HG03442 (cell line): Measurements from ENCODE around the gene ZNF600.
A peak's percentile ranks its signal among the peaks of the same experiment; 100 is the strongest.
"Not testable (repeated sequence)": the region's sequence is repeated elsewhere in the genome, so short reads cannot be mapped to it uniquely, and the experiment has no call there.

ENCODE experiments used
- ATAC-seq: cut with Tn5 transposase; IDR thresholded peaks from one replicate; pipeline ENCODE4 v1.9.1; 2021; ENCODE audit warnings: mild to moderate bottlenecking, moderate library complexity; ENCODE audit not compliant: unreplicated experiment

Gene ZNF600

GRCh38 chr19:52742516-52742915 lies 44.1 kb downstream of the ZNF600 start:
- ATAC-seq = no peak

DNA sequence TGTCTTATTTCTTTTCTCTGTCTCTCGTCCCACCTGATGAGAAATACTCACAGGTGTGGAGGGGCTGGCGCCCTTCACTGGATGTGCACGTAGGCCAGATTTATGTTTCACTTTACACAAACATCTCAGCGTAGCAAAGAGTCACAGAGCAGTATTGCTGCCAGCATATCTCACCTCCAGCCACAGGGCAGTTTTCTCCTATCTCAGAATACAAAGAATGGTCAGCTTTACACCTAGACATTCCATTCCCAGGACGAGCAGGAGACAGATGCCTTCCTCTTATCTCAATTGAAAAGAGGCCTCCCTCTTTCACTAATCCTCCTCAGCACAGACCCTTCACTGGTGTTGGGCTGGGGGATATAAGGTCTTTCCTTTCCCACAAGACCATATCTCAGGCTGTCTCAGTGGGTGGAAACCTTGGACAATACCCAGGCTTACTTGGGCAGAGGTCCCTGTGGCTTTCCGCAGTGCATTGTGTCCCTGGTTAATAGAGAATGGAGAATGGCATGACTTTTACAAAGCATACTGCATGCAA lies 44.6 kb downstream of the ZNF600 start:
- ATAC-seq = no peak

DNA sequence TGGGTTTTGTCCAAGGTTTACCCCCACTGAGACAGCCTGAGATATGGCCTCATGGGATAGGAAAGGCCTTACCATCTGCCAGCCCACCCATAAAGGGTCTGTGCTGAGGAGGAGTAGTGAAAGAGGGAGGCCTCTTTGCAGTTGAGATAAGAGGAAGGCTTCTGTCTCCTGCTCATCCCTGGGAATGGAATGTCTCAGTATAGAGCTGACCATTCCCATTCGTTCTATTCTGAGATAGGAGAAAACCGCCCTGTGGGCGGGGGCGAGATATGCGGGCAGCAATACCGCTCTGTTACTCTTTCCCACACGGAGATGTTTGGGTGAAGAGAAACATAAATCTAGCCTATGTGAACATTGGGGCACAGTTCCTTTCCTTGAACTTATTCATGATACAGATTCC lies 45.2 kb downstream of the ZNF600 start:
- ATAC-seq = not testable (repeated sequence)

GRCh38 chr19:52739576-52739975 lies 47.0 kb downstream of the ZNF600 start:
- ATAC-seq = no peak

GRCh38 chr19:52735734-52736133 lies 50.9 kb downstream of the ZNF600 start:
- ATAC-seq = no peak

GRCh38 chr19:52734893-52735661 lies 51.5 kb downstream of the ZNF600 start, which contains the start of gene ZNF611:
ZNF611 (minus strand) TSS chr19:52735044; CDS start chr19:52715894, 19,150 bp downstream.
- ATAC-seq = peak; percentile 87

DNA sequence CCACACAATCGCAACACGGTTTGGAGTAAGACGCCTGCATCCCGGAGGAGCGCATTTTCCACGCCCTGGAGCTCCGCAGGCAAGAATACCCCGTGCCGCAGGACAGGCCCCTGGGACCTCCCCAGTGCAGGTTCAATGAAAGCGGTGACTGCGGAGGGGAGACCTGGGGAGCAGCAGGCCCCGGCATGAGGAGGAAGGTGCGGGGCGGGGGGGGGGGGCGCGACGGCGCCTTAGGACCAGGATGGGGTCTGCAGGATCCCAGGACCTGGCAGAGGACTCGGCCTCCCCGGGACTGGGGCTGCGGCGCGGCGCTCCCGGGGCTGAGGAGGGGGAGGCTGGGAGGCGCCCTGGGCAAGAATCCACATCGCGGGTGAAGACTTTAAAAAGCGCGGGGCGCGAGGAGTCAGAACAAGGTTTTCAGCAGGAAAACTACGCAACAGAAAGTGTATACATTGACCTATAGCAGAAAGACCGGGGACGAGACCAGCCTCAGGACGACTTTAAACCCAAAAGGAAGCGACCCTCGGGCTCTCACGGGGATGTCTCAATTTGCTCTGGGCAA lies 52.2 kb downstream of the ZNF600 start:
- peak; percentile 20 for ATAC-seq

DNA sequence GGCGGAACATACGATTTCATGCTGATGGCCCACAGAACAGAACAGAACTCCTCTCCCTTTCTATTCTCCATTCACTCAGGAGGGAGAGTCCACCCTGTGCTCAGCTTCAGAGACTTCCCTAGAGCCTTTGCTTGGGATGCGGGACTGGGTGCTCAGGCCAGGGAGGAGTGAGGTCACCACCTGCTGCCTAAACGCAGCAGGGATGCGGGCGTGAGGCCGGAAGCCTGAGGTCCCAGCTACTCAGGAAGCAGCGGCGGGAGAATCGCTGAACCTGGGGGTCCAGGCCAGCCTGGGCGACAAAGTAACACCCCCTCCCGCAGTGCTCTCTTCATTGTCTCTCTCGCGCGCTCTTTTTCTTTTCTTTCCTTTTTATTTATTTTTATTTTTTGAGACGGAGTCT lies 60.5 kb downstream of the ZNF600 start:
- ATAC-seq = not testable (repeated sequence)

- no peak for ATAC-seq
Measured at GRCh38 chr19:52725528-52725961, 61.0 kb downstream of the ZNF600 start.

DNA sequence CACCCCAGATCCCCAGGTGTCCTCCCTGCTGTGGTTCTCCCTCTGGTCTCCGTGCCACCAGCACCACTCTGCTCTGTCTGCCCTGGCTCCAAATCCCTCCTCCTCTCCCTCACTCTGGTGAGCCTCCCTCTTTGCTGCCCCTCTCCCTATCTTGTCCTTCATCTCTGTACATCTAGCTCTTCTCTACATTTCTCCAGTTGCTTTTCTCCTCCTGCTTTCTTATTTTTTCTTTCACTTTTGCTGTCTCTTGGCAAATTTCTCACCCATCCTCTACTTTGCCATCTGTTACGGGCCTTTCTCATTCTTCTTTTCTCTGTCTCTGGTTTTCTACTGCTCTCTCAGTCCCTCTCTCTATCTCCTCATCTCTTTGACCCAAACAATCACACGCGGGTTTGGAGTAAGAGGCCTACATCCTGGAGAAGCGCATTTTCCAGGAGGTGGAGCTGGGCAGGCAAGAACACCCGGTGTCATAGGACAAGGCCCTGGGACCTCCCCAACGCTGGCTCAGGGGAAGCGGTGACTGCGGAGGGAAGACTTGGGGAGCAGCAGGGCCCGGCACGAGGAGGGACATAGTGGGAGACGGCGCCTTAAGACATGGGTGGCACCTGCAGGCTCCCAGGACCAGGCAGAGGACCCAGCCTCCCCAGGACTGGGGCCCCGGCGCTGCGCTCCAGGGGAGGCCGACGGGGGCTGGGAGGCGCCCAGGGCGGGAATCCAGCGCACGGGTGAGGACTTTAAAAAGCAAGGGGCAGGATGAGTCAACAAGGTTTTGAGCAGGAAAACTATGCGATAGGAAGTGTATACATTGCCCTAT lies 61.7 kb downstream of the ZNF600 start:
- no peak for ATAC-seq

DNA sequence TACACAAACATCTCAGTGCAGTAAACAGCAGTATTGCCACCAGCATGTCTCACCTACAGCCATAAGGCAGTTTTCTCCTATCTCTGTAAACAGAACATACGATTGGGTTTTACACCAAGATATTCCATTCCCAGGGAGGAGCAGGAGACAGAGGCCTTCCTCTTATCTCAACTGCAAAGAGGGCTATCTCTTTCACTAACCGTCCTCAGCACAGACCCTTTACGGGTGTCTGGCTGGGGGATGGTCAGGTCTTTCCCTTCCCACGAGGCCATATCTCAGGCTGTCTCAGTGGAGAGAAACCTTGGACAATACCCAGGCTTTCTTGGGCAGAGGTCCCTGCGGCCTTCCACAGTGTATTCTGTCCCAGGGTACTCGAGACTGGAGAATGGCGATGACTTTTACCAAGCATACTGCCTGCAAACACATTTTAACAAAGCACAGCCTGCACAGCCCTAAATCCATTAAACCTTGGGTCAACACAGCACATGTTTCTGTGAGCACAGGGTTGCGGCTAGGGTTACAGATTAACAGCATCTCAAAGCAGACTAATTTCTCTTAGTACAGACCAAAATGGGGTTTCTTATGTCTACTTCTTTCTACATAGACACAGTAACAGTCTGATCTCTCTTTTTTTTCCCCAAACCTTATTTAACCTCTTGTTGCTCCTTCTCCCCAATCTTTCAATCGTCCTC lies 62.5 kb downstream of the ZNF600 start:
- not testable (repeated sequence) for ATAC-seq

- ATAC-seq = no peak
Measured at GRCh38 chr19:52722062-52723003, 64.3 kb downstream of the ZNF600 start.

- ATAC-seq = not testable (repeated sequence)
Measured at GRCh38 chr19:52720541-52720940, 66.0 kb downstream of the ZNF600 start.

DNA sequence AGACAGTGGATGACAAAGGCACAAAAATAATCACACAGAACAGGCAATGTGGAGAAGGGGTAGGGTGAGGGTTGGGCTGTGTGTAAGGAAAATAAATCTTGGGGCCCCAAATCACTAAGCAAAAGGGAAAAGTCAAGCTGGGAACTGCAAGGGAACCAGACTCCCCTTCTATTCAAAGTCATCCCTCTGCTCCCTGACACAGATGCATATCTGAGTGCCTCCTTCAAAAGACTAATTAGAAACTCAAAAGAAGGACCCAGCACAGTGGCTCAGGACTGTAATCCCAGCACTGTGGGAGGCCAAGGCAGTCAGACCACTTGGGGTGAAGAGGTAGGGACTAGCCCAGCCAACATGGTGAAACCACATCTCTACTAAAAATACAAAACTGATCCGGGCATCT lies 70.1 kb downstream of the ZNF600 start:
- no peak for ATAC-seq

DNA sequence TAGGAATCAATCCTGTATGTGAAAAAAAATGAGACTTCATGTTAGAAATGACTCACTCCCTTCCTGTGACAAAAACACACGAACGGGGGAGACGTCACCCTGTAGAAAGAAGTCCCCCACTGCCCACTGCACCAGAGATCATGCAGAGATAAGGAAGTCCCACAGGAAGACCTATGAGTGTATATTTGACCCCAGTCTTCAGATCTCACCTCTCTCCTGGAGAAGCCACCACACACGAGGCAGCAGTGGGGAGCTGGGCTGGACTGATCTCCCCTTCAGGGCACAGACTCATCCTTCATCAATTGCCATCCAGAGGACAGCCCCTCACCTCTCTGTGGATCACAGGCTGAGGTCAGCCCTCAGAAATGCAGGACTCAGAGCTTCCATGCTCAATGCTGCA lies 70.7 kb downstream of the ZNF600 start:
- ATAC-seq = not testable (repeated sequence)

GRCh38 chr19:52715330-52715729 lies 71.3 kb downstream of the ZNF600 start:
- not testable (repeated sequence) for ATAC-seq
